Type B pancreatic cell (in vitro differentiated cells): ENCODE measurements around the gene ACTA2. TPM values are rescaled to one million over a fixed set of nuclear protein-coding genes. Genes with fewer than 3 reads are reported as not detected.
A peak's percentile ranks its signal among the peaks of the same experiment; 100 is the strongest.

Source experiments
- DNase-seq: peaks from one replicate; pipeline ENCODE4 v3.0.0; 2021; ENCODE audit warnings: mixed read lengths; ENCODE audit not compliant: unreplicated experiment; ENCODE audit errors: extremely low spot score
- H3K27ac Mint-ChIP-seq: 2 replicates; pipeline ENCODE4 v1.8.0; 2021; ENCODE audit warnings: mild to moderate bottlenecking, mixed read lengths
- H3K27me3 Mint-ChIP-seq: 2 replicates; pipeline ENCODE4 v1.8.0; 2021; ENCODE audit warnings: mixed read lengths
- H3K36me3 Mint-ChIP-seq: 2 replicates; pipeline ENCODE4 v1.8.0; 2021; ENCODE audit warnings: mixed read lengths
- H3K4me1 Mint-ChIP-seq: one replicate; pipeline ENCODE4 v1.8.0; 2021; ENCODE audit warnings: mixed read lengths; ENCODE audit not compliant: unreplicated experiment
- H3K4me3 Mint-ChIP-seq: 2 replicates; pipeline ENCODE4 v1.8.0; 2021; ENCODE audit warnings: mild to moderate bottlenecking, mixed read lengths
- H3K9me3 Mint-ChIP-seq: 2 replicates; pipeline ENCODE4 v1.8.0; 2021; ENCODE audit warnings: mixed read lengths
- total RNA-seq: library from RNA; stranded (reverse); gene quantifications from 2 replicates; pipeline ENCODE4 v1.2.1, GENCODE V29; 2021; ENCODE audit warnings: low replicate concordance
- TF ChIP-seq, protein P1 (sequence below): fragments of 200-600 bp; sonication (generic); conservative IDR thresholded peaks from 2 replicates; pipeline ENCODE4 v1.5.0; 2021; ENCODE audit warnings: antibody characterized with exemption, mild to moderate bottlenecking

Gene ACTA2
- total RNA-seq, 1 donor from 2014 or later: 76.5 TPM

DNA sequence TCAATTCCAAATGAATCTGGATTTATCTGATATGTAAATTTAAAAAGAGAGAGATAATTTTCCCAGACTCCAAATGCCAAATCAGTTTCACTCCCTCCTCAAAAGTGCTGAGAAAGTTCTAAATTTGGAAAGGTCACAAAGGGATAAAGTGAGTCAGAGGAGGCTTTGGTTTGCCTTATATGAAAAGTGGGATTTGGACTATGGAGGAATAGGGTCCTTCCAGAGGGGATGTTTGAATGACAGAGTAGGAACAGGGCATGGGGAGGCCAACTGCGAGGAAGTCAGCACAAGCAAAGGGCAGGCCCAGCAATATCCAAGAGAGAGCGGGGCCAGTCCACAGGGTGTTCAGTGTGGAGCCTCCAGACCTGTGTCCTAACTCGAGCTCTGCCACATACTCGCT, 28.2 kb upstream of the ACTA2 start:
- no peak overlapping the region for H3K4me3 Mint-ChIP-seq
- H3K27ac Mint-ChIP-seq: no peak overlapping the region

DNA sequence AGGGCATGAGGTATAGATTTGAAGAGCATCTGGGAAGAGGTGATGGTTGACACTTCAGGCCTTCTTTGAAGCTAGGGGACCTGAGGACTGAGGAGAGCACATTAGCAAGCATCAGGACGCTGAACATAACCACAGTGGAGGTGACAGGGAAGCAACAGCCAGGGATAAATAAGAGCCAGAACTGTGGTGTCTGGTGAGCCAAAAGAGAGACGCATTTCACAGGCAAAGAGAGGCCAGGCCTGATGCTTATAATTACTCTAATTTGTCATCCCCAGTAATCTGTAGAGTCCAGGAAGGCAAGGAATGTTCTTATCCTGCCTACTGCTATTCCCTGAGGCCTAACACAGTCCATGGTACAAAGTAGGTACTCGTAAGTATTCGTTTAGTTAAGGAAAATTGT, 27.7 kb upstream of the ACTA2 start:
- no peaks in the 10 kb centered on the region for H3K36me3 Mint-ChIP-seq
- H3K9me3 Mint-ChIP-seq: no peaks in the 10 kb centered on the region
- TF ChIP-seq, protein P1, sequence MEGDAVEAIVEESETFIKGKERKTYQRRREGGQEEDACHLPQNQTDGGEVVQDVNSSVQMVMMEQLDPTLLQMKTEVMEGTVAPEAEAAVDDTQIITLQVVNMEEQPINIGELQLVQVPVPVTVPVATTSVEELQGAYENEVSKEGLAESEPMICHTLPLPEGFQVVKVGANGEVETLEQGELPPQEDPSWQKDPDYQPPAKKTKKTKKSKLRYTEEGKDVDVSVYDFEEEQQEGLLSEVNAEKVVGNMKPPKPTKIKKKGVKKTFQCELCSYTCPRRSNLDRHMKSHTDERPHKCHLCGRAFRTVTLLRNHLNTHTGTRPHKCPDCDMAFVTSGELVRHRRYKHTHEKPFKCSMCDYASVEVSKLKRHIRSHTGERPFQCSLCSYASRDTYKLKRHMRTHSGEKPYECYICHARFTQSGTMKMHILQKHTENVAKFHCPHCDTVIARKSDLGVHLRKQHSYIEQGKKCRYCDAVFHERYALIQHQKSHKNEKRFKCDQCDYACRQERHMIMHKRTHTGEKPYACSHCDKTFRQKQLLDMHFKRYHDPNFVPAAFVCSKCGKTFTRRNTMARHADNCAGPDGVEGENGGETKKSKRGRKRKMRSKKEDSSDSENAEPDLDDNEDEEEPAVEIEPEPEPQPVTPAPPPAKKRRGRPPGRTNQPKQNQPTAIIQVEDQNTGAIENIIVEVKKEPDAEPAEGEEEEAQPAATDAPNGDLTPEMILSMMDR: no peak

More for the DNA sequence above, 28.2 kb upstream of the ACTA2 start:
- TF ChIP-seq, protein P1: no peak
- Mint-ChIP-seq H3K4me1 (peaks cover 21% of the 10 kb centered on the region), H3K9me3 (no peaks in the 10 kb centered on the region), H3K27me3 (no peaks in the 10 kb centered on the region), H3K36me3 (no peaks in the 10 kb centered on the region)
- no peak for DNase-seq

DNA sequence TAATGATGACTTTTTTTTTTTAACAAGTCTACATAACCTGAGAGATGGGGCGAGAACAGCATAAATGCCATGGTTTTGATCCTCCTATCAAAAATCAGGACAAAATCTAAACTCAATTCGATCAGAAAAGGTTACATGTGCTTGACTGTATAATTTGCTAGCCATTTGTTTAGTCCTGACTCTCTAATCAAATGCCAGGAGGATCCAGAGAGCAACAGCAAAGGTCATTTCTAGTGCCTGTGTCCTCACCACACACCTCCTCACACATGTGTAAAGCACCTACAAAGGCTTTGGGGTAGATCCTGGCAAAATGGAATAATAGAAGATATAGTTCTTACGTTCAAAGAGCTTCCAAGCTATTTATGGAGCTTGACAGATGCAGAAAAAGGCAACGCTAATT, 27.0 kb upstream of the ACTA2 start:
- Mint-ChIP-seq H3K27ac (no peak overlapping the region), H3K27me3 (no peaks in the 10 kb centered on the region), H3K9me3 (no peaks in the 10 kb centered on the region), H3K4me3 (no peak overlapping the region), H3K4me1 (peaks cover 27% of the 10 kb centered on the region), H3K36me3 (no peaks in the 10 kb centered on the region)
- TF ChIP-seq, protein P1: no peak
- no peak for DNase-seq

More for the DNA sequence above, 27.7 kb upstream of the ACTA2 start:
- no peak overlapping the region for H3K4me3 Mint-ChIP-seq
- DNase-seq: no peak
- H3K4me1 Mint-ChIP-seq: peaks cover 22% of the 10 kb centered on the region
- no peaks in the 10 kb centered on the region for H3K27me3 Mint-ChIP-seq
- no peak overlapping the region for H3K27ac Mint-ChIP-seq

DNA sequence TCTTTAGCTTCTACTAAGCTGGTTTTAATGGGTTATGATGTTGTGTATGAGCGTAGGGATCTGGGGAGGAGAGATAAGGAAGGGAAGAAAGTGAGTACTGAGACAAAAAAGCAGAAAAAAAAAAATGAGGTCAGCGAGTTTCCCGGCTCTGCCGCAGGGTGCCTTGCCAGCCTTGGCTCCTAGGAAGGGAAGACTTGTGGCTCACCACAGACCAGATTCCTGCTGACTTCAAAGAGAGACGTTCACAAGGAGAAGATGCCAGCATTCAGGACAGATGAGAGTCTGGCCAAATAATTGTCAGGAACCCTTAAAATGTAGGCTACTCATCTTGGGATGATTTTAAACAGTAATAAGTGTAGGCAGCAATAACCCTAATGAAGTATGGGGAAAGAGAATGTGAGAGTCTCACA, 26.6 kb upstream of the ACTA2 start:
- no peak overlapping the region for H3K4me3 Mint-ChIP-seq
- DNase-seq: no peak

DNA sequence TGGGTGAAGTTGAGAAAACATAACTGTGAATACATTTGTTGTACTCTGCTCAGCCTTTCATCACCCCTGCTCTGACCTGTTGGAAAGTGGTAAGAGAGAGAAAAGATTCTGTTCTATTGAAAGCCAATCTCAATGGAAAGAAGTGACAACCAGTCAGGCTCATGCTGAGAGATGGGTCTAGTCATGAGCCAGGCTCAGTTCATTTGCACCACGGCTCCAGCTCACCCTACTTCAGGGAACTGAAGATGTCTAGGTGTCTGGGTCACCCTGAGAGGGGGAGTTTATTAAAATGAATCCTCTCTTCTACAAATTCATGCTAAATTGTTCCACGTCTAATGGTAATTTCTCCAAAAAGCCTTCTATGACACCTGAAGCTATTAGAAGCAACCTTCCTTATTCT, 25.9 kb upstream of the ACTA2 start:
- Mint-ChIP-seq H3K27ac (no peak overlapping the region), H3K36me3 (no peaks in the 10 kb centered on the region), H3K4me3 (no peak overlapping the region), H3K9me3 (no peaks in the 10 kb centered on the region), H3K4me1 (peaks cover 27% of the 10 kb centered on the region), H3K27me3 (no peaks in the 10 kb centered on the region)
- no peak for DNase-seq
- TF ChIP-seq, protein P1: no peak

More for the DNA sequence above, 26.6 kb upstream of the ACTA2 start:
- H3K36me3 Mint-ChIP-seq: no peaks in the 10 kb centered on the region
- H3K9me3 Mint-ChIP-seq: no peaks in the 10 kb centered on the region
- no peak overlapping the region for H3K27ac Mint-ChIP-seq
- peaks cover 27% of the 10 kb centered on the region for H3K4me1 Mint-ChIP-seq
- H3K27me3 Mint-ChIP-seq: no peaks in the 10 kb centered on the region
- TF ChIP-seq, protein P1: no peak

DNA sequence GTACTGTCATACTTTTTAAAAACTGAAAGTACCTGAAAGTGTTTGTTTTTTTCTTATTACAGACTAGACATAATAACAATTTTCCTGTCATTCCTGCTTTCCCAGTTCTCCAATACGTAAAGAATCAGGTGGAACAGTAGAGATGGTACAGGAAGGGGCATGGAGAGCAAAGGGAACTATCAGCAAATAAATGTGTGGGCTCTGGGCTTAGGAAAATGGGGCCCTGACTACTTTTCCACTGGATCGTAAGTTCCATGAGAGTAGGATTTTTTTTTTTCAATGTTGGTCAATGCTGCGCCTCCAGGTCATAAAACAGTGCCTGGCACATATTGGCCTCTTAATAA, 22.8 kb upstream of the ACTA2 start:
- peak overlapping the region; percentile 38 for H3K27ac Mint-ChIP-seq
- TF ChIP-seq, protein P1: no peak

More for the DNA sequence above, 22.8 kb upstream of the ACTA2 start:
- Mint-ChIP-seq H3K36me3 (no peaks in the 10 kb centered on the region), H3K27me3 (no peaks in the 10 kb centered on the region), H3K9me3 (no peaks in the 10 kb centered on the region), H3K4me1 (peaks cover 16% of the 10 kb centered on the region), H3K4me3 (no peak overlapping the region)
- DNase-seq: no peak
